Limb (tissue), 2 donors: ENCODE results near the gene NACAD.
"Not testable (repeated sequence)": the region's sequence is repeated elsewhere in the genome, so short reads cannot be mapped to it uniquely, and the experiment has no call there.

Experiments
- DNase-seq, 2 donors: peaks; one replicate each; pipeline ENCODE4 v3.0.0-alpha.2; 2016; ENCODE audit errors: extremely low spot score in 2 of 2

The NACAD gene

DNA sequence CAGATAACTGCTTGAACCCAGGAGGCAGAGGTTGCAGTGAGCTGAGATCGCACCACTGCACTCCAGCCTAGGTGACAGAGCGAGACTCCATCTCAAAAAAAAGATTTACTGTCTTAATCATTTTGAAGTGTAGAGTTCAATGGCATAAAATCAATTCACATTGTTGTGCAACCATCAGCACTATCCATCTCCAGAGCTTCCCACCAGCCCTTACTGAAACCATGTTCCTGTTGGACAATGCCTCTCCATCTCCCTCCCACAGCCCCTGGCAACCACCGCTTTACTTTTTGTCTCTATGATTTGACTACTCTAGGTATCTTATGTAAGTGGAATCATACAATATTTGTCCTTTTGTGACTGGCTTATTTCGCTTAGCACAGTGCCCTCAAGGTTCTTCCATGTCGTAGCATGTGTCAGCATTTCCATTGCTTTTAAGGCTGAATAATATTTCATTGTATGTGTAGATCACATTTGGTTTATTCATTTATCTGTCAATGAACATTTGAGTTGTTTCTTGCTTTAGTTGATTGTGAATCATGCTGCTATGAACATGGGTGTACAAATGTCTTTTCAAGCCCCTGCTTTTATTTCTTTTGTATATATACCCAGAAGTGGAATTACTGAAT, 33.1 kb downstream of the NACAD start:
- DNase-seq: no peak

GRCh38 chr7:45055016-45055415, 33.8 kb downstream of the NACAD start:
- no peak for DNase-seq

- no peak for DNase-seq
Measured at GRCh38 chr7:45054442-45054841, 34.3 kb downstream of the NACAD start.

- DNase-seq: no peak
Measured at GRCh38 chr7:45053941-45054340, 34.8 kb downstream of the NACAD start.

DNA sequence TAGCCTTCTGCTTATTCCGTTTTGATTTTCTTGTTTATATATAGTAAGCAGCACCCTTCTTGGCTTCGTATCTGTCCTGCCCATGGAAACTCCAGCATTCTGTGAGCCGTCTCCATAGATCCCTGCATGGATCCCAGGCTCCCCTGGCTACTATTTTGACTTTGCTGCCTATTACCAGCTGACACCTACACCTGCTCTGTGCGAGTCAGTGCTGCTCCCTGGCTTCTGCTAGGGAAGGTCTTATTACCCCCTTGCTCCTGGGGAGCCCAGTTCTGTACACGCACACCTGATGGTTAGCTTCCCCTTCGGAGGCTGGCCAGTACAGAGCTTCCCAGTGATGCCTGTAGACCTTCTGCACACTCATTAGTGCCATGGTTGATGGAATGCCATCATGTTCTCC, 35.4 kb downstream of the NACAD start:
- DNase-seq: no peak

- no peak for DNase-seq
Measured at GRCh38 chr7:45052011-45052410, 36.8 kb downstream of the NACAD start.

GRCh38 chr7:45050198-45050597, 38.6 kb downstream of the NACAD start:
- no peak for DNase-seq

- no peak for DNase-seq
Measured at GRCh38 chr7:45048748-45049147, 40.0 kb downstream of the NACAD start.

DNA sequence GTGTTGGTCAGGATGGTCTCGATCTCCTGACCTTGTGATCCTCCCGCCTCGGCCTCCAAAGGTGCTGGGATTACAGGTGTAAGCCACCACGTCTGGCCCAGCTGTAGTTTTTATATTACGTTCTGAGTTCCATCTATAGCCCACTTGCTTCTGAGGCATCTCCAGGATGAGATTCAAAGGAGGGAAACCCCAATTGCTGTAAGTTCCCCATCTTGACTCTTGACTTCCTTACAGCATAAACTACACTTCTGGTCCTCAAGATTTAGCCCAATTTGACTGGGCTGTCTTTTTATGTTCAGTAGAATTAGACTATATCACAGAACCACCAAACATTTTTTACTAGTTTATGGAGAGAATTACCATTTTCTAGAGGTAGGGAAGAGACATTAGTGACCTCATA, 44.4 kb downstream of the NACAD start:
- no peak for DNase-seq

DNA sequence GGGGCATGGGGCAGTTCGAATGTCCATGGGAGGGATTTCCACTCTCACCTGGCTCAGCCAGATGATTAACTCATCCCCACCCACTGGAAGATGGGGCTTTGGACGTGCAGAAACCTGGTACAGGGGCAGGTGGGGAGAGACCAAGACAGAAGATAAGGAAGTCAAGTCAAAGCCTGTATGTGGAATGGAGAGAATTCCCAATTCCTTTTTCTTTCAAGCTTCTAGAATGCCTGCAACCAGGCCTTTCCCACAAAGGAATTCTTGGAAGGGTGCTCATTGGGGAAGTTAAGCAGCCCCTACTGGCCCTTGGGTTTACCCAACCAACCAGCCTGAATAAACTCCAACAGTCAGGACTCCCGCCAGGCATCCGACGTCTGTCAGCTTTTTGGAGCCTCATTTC, 49.7 kb downstream of the NACAD start:
- DNase-seq: no peak

- no peak for DNase-seq
Measured at GRCh38 chr7:45037876-45038275, 50.9 kb downstream of the NACAD start.

DNA sequence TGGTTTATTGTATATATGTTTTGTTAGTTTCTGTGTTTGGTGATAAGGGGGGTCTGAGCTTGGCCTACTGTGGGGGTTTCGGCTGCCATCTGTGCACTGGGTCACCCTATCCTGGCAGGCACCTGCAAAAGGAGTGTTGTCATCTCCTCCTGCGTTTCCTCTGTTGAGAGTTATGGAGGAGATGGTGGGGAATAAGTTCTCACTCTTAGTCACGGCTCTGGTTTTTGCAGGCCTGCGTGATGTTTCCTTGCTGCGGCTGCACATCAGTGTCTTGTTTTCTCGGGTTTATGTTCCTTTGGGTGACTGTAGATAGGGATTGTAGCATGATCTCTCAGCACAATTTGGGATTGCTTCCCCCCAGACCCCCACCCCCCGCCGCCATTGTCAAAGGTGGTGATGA, 52.0 kb downstream of the NACAD start:
- no peak for DNase-seq

GRCh38 chr7:45036317-45036716, 52.5 kb downstream of the NACAD start:
- no peak for DNase-seq

DNA sequence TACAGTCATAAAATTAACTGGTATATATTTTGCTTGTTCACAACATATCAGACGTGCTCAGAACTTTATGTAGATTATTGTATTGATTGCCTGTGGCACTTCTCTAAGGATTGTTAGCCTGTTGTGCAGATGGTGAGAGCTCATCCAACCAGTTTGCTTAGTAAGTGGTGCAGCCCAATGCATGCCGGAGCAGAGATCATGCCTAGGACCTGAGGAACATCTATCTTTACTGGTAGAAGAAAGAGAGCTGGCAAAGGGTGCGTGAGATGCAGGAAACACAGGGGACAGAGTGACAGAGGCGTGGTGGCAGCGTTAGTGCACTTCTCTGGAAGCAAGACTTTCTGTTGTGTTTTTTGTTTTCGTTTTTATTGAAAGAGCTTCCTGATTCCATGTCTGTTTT, 52.9 kb downstream of the NACAD start:
- no peak for DNase-seq

- DNase-seq: no peak
Measured at GRCh38 chr7:45035371-45035770, 53.4 kb downstream of the NACAD start.

DNA sequence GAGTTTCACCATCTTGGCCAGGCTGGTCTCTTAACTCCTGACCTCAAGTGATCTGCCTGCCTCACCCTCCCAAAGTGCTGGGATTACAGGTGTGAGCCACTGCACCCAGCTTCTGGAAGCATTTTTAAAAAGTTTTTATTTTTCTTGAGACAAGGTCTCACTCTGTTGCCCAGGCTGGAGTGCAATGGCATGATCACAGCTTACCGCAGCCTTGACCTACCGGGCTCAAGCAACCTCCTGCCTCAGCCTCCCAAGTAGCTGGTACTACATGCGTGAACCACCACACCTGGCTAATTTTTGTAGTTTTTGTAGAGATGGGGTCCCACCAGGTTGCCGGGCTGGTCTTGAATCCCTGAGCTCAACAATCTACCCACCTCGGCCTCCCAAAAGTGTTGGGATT, 54.1 kb downstream of the NACAD start:
- DNase-seq: not testable (repeated sequence)

DNA sequence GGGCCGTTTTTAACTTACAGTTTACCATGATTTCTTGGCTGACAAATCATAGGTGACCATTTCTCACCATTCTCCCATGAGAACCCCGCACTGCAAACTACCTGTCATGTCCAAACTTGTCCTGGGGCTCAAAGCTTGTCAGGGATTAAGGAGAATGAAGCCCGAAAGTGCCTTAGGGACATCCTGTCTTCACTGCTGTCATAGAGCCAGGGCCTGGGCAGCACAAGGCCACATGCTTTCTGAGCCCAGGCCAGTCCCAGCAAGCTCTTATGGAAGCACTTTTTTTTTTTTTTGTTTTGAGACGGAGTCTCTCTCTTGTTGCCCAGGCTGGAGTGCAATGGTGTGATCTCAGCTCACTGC, 54.9 kb downstream of the NACAD start:
- DNase-seq: no peak

GRCh38 chr7:45033261-45033930, 55.4 kb downstream of the NACAD start:
- no peak for DNase-seq

DNA sequence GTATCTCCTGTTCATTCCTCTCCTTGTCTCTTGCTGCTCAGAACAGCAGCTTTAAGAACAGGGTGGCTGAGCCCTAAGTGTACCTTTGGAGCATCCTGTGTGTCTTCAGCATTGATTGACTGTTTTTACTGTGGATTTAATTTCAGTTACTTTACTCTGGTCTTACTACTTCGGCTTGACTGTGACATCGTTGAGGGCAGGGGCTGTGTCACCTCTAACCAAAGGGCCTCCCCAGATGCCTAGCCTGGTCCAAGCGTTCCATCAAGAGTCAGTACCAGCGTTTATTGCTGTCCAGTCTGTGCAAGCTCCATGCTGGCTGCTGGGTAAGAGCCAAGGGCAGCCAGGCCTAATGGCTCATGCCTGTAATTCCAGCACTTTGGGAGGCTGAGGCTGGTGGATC, 56.3 kb downstream of the NACAD start:
- DNase-seq: no peak

GRCh38 chr7:45031829-45032228, 56.9 kb downstream of the NACAD start:
- DNase-seq: no peak
